Brain microvascular endothelial cell (primary cell): ENCODE results near the gene BCL2.
"Not testable (repeated sequence)": the region's sequence is repeated elsewhere in the genome, so short reads cannot be mapped to it uniquely, and the experiment has no call there.

Source experiments
- DNase-seq: peaks from one replicate; pipeline ENCODE4 v3.0.0-alpha.2; 2020
- H3K27ac ChIP-seq: fragments of 250-450 bp; sonication (Bioruptor Pico); 2 replicates; pipeline ENCODE4 v1.5.1; 2020; ENCODE audit warnings: mild to moderate bottlenecking, moderate library complexity
- H3K27me3 ChIP-seq: fragments of 250-450 bp; sonication (Bioruptor Pico); replicated peaks from 2 replicates; pipeline ENCODE4 v1.5.1; 2020; ENCODE audit warnings: mild to moderate bottlenecking
- H3K36me3 ChIP-seq: fragments of 250-450 bp; sonication (Bioruptor Pico); replicated peaks from 2 replicates; pipeline ENCODE4 v1.5.1; 2020; ENCODE audit warnings: mild to moderate bottlenecking
- H3K4me3 ChIP-seq: 2 replicates; pipeline ENCODE4 v1.5.1; 2011; ENCODE audit warnings: low read depth, mild to moderate bottlenecking, control low read depth, low read length, moderate library complexity
- in situ Hi-C: cut with HindIII; loops from 2 replicates; pipeline ENCODE4 v1.10.0; 2017; ENCODE audit warnings: low sequenced_read_pairs, low pct_ligation_motif_present
- TF ChIP-seq, protein P1 (sequence below): IDR thresholded peaks from 2 replicates; pipeline ENCODE4 v1.5.1; 2011; ENCODE audit warnings: low read depth, mild to moderate bottlenecking, moderate library complexity, low read length, control low read depth, inconsistent platforms; ENCODE audit errors: missing control alignments

Gene BCL2

DNA sequence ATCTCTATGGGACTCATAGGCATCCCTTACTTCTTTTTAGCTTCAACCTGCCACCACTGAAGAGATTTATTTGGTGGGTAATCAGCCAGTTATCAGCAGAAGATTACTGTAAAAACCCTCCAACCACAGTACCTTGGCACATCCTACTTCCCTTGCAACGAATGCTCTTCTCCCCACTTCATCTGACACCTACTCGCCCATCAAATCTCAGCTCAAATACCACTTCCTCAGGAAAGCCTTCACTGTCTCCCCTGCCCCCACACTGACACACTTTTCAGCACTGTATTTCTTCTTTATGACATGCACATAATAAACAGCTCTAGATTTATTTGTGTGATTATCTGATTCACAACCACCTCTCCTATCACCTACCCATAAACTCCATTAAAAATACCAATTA lies 44.4 kb upstream of the BCL2 start:
- Histone ChIP-seq H3K27me3 (no peaks in the 10 kb centered on the region), H3K27ac (no peak overlapping the region), H3K4me3 (no peak overlapping the region), H3K36me3 (peaks cover 19% of the 10 kb centered on the region)
- TF ChIP-seq, protein P1, sequence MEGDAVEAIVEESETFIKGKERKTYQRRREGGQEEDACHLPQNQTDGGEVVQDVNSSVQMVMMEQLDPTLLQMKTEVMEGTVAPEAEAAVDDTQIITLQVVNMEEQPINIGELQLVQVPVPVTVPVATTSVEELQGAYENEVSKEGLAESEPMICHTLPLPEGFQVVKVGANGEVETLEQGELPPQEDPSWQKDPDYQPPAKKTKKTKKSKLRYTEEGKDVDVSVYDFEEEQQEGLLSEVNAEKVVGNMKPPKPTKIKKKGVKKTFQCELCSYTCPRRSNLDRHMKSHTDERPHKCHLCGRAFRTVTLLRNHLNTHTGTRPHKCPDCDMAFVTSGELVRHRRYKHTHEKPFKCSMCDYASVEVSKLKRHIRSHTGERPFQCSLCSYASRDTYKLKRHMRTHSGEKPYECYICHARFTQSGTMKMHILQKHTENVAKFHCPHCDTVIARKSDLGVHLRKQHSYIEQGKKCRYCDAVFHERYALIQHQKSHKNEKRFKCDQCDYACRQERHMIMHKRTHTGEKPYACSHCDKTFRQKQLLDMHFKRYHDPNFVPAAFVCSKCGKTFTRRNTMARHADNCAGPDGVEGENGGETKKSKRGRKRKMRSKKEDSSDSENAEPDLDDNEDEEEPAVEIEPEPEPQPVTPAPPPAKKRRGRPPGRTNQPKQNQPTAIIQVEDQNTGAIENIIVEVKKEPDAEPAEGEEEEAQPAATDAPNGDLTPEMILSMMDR: no peak
- in situ Hi-C loops: no loop called here
- no peak for DNase-seq

DNA sequence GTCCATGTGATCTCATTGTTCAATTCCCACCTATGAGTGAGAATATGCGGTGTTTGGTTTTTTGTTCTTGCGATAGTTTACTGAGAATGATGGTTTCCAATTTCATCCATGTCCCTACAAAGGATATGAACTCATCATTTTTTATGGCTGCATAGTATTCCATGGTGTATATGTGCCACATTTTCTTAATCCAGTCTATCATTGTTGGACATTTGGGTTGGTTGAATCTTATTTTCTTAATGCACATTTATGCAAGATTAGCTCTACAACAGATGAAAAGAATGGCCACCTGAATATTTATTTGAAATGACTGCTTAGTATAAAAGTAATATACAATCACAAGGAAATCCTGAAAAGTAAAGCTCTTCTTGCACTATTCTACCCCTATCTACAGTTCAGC lies 43.9 kb upstream of the BCL2 start:
- H3K27ac ChIP-seq, DNase-seq, H3K27me3 ChIP-seq, in situ Hi-C loops, H3K4me3 ChIP-seq: not testable (repeated sequence)
- H3K36me3 ChIP-seq: peaks cover 20% of the 10 kb centered on the region

DNA sequence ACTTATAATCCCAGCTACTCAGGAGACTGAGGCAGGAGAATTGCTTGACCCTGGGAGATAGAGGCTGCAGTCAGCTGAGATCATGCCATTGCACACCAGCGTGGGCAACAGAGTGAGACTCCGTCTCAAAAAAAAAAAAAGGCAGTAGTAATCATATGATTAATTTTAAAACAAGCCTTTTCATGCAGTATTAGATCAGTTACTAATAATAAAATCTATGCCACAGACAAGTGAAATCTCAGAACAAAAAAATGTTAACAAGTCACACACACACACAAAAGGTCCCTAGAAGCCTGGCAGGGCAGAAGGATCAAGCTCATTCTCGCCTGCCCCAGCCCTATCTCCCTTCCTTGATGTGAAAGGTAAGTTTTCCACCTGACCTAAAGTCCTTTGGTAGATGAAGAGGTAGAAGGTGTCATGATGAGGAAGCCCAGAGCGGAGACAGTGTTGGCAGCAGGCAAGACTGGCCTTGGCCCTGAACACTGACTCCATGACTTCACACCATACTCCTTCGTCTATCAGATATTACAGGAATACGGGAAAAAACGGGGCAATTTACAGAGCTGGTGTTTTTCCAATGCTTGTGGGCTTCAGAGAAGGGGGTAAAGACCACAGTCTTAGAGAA lies 36.8 kb upstream of the BCL2 start:
- Histone ChIP-seq H3K27ac (no peak overlapping the region), H3K36me3 (peaks cover 55% of the 10 kb centered on the region)
- no peak for DNase-seq

DNA sequence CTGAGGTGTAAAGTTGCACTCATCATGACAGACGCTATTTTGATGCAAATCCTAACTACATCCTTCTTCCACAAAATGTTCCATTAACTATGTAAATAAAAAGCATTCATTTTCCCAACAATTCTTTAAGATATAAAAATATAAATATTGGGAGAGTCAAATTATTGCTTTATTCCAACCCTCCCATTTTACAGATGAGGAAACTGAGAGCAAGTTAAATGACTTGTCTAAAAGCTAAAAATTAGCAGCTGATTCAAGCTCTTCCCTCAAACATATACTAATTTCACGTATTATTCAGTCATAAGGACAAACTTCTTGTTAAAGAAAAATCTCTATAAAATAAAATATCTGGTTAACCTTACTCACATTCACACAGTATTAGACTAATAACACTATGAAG lies 30.7 kb upstream of the BCL2 start:
- in situ Hi-C loops: no loop called here
- Histone ChIP-seq H3K27ac (no peak overlapping the region), H3K4me3 (no peak overlapping the region), H3K27me3 (no peaks in the 10 kb centered on the region), H3K36me3 (peaks cover 72% of the 10 kb centered on the region)
- DNase-seq: no peak
- TF ChIP-seq, protein P1: no peak

More for the DNA sequence above, 36.8 kb upstream of the BCL2 start:
- in situ Hi-C loops: no loop called here
- no peak overlapping the region for H3K4me3 ChIP-seq
- no peaks in the 10 kb centered on the region for H3K27me3 ChIP-seq
- TF ChIP-seq, protein P1: no peak

DNA sequence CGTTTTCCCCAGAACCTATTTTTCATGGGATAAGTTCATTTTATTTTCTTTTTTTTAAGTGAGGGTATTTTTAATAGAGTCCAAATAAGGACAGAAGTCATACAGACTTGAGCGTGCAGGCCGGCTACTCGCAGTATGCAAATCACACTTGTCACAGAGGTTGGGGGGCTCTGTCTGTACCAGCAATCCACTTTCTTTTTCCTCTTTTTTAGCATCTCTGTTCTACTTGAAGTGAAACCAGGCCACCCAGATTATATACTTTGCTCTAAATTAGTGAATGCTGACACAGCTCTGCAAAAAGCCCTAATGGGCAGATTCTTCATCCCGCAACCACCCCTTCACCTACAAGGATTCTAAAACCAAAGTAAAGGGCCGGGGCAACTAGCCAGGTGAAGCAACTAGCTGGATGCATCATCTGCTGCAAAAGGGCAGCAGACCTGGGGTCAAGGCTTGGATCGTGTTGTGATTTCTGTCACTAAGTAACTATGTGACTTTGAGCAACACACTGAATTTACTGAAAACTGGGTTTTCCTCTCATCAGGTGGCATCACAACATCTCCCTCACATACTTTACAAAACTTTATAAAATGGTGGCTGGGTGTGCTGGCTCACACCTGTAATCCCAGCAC lies 29.1 kb upstream of the BCL2 start:
- no peak overlapping the region for H3K4me3 ChIP-seq
- H3K27me3 ChIP-seq: no peaks in the 10 kb centered on the region
- no peak overlapping the region for H3K27ac ChIP-seq
- H3K36me3 ChIP-seq: peaks cover 72% of the 10 kb centered on the region
- no peak for DNase-seq
- in situ Hi-C loops: no loop called here
- TF ChIP-seq, protein P1: no peak

DNA sequence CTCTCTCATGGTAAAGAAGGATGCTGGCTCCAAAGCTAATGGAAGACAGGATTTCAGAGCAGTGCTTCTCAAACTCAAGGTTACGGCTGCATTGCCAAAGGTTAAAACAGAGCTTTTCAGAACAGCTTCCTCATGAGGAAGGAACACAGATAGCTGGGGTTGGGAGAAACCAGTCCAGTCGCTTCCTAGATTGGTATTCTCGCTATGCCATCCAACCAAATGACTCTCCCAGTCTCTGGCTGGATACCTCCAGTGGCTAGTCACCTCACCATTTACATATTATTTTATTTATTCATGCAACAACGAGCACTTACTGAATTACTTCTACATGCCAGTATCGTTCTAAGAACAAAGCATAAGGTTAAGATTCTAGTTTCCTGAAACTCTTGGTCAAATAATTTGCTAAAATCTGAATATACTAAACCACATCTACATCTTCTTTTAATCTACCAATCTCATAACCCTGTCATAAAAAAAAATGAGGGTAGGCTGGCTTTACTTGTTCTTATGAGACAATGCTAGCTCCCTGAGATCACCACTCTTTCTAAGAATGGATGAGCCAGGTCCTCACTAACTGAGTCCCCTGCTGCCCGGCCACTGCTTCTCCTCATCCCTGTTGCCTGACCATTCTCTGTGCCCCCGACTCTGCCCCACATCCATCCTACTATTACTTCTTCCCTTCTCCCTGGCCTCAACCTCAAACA lies 27.1 kb upstream of the BCL2 start:
- H3K27me3 ChIP-seq: no peaks in the 10 kb centered on the region
- H3K27ac ChIP-seq: no peak overlapping the region
- TF ChIP-seq, protein P1: no peak
- in situ Hi-C loops: no loop called here
- DNase-seq: no peak
- H3K36me3 ChIP-seq: peaks cover 70% of the 10 kb centered on the region
- H3K4me3 ChIP-seq: no peak overlapping the region
